ENCODE data around the gene PPP1R13B. TPM values are rescaled to one million over a fixed set of nuclear protein-coding genes. Genes with fewer than 3 reads are reported as not detected.

The PPP1R13B gene
- total and polyA plus RNA-seq, 11 donors: 27.5 to 96.2 (median 75.4) TPM

GRCh38 chr14:103705118-103705503 lies 142.3 kb downstream of the PPP1R13B start:
- intact Hi-C loops (cut with DNase I): no loop called here
- H3K36me3 ChIP-seq: peaks cover 0 to 70% (median 47%) of the 10 kb centered on the region in 9 donors
- H3K4me3 ChIP-seq: peak overlapping the region in 1 of 12 donors; percentile 18
- H3K9me3 ChIP-seq: no peaks in the 10 kb centered on the region
- H3K4me1 ChIP-seq: peaks cover 0 to 63% (median 35%) of the 10 kb centered on the region in 12 donors
- DNase-seq (peak in 4 of 5 donors; percentile 49 to 71 (median 54)), ATAC-seq (peak; percentile 16 to 73 (median 36))
- peak overlapping the region in 9 of 12 donors; percentile 20 to 66 (median 50) for H3K27ac ChIP-seq
- WGBS, 4 donors: 51 to 68% (median 60%) methylated on average over 15 of the region's 15 CpGs
- no peak for TF ChIP-seq POLR2A (IDR thresholded peaks at IDR 0.05)
- TF ChIP-seq, protein P1, sequence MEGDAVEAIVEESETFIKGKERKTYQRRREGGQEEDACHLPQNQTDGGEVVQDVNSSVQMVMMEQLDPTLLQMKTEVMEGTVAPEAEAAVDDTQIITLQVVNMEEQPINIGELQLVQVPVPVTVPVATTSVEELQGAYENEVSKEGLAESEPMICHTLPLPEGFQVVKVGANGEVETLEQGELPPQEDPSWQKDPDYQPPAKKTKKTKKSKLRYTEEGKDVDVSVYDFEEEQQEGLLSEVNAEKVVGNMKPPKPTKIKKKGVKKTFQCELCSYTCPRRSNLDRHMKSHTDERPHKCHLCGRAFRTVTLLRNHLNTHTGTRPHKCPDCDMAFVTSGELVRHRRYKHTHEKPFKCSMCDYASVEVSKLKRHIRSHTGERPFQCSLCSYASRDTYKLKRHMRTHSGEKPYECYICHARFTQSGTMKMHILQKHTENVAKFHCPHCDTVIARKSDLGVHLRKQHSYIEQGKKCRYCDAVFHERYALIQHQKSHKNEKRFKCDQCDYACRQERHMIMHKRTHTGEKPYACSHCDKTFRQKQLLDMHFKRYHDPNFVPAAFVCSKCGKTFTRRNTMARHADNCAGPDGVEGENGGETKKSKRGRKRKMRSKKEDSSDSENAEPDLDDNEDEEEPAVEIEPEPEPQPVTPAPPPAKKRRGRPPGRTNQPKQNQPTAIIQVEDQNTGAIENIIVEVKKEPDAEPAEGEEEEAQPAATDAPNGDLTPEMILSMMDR (IDR thresholded peaks at IDR 0.05): no peak
- H3K27me3 ChIP-seq: no peaks in the 10 kb centered on the region

GRCh38 chr14:103704708-103705107 lies 142.7 kb downstream of the PPP1R13B start:
- intact Hi-C loops (cut with DNase I): no loop called here
- H3K27me3 ChIP-seq: no peaks in the 10 kb centered on the region
- TF ChIP-seq POLR2A (IDR thresholded peaks at IDR 0.05): no peak
- TF ChIP-seq, protein P1 (IDR thresholded peaks at IDR 0.05): no peak
- DNase-seq (peak in 1 of 5 donors; percentile 10), ATAC-seq (no peak)
- 58 to 70% (median 65%) methylated on average over 13 of the region's 13 CpGs for WGBS, 4 donors
- H3K27ac ChIP-seq: peak overlapping the region in 9 of 12 donors; percentile 20 to 66 (median 50)
- H3K36me3 ChIP-seq: peaks cover 0 to 72% (median 50%) of the 10 kb centered on the region in 9 donors
- H3K4me1 ChIP-seq: peaks cover 0 to 68% (median 39%) of the 10 kb centered on the region in 12 donors
- H3K4me3 ChIP-seq: no peak overlapping the region
- no peaks in the 10 kb centered on the region for H3K9me3 ChIP-seq

- peak in 2 of 5 donors; percentile 12 to 60 for DNase-seq
- H3K4me1 ChIP-seq: peaks cover 0 to 70% (median 39%) of the 10 kb centered on the region in 12 donors
- H3K27ac ChIP-seq: peak overlapping the region in 2 of 12 donors; percentile 50 to 66
- ATAC-seq: no peak
- intact Hi-C loops (cut with DNase I): no loop called here
- no peak for TF ChIP-seq POLR2A (IDR thresholded peaks at IDR 0.05)
- TF ChIP-seq, protein P1 (IDR thresholded peaks at IDR 0.05): no peak
- no peaks in the 10 kb centered on the region for H3K9me3 ChIP-seq
- peaks cover 0 to 76% (median 58%) of the 10 kb centered on the region in 9 donors for H3K36me3 ChIP-seq
- H3K4me3 ChIP-seq: no peak overlapping the region
- WGBS, 4 donors: 68 to 73% (median 71%) methylated on average over 23 to 24 of the region's 24 CpGs
- no peaks in the 10 kb centered on the region for H3K27me3 ChIP-seq
Measured at GRCh38 chr14:103703433-103704385, 143.7 kb downstream of the PPP1R13B start.

Data from heart left ventricle (tissue), 16 donors.